Activated T-cell treated with anti-CD3 and anti-CD28 coated beads, Interleukin-2, amount 50 U/mL, for 24 hours (primary cell): ENCODE measurements around the gene SVEP1.
A peak's percentile ranks its signal among the peaks of the same experiment; 100 is the strongest.
"Not testable (repeated sequence)": the region's sequence is repeated elsewhere in the genome, so short reads cannot be mapped to it uniquely, and the experiment has no call there.

Experiments
- DNase-seq: peaks from one replicate; pipeline ENCODE4 v3.0.0-alpha.2; 2020
- H3K27ac Mint-ChIP-seq: 2 replicates; pipeline ENCODE4 v1.8.0; 2020; ENCODE audit warnings: mild to moderate bottlenecking, mixed read lengths
- H3K27me3 Mint-ChIP-seq: 2 replicates; pipeline ENCODE4 v1.8.0; 2020; ENCODE audit warnings: mixed read lengths
- H3K36me3 Mint-ChIP-seq: 2 replicates; pipeline ENCODE4 v1.8.0; 2020; ENCODE audit warnings: low read depth, mixed read lengths
- H3K4me1 Mint-ChIP-seq: 2 replicates; pipeline ENCODE4 v1.8.0; 2020; ENCODE audit warnings: low read depth, mixed read lengths
- H3K4me3 Mint-ChIP-seq: 2 replicates; pipeline ENCODE4 v1.8.0; 2020; ENCODE audit warnings: mild to moderate bottlenecking, moderate library complexity, mixed read lengths
- H3K9me3 Mint-ChIP-seq: 2 replicates; pipeline ENCODE4 v1.8.0; 2020; ENCODE audit warnings: mixed read lengths

SVEP1 gene

GRCh38 chr9:110579034-110579861 is at the start of gene SVEP1:
TSS of gene SVEP1 (minus strand) at chr9:110579741. CDS start at chr9:110579543, 198 bp downstream.
- Mint-ChIP-seq H3K27me3 (peaks cover 41% of the 10 kb centered on the region), H3K27ac (no peak within 1 kb of the TSS), H3K9me3 (no peaks in the 10 kb centered on the region), H3K36me3 (no peaks in the 10 kb centered on the region), H3K4me1 (peaks cover 6% of the 10 kb centered on the region), H3K4me3 (no peak within 1 kb of the TSS)
- no peak for DNase-seq

GRCh38 chr9:110626101-110626829 is 46.7 kb upstream of the SVEP1 start:
- Mint-ChIP-seq H3K4me1 (peaks cover 15% of the 10 kb centered on the region), H3K9me3 (no peaks in the 10 kb centered on the region), H3K4me3 (no peak overlapping the region), H3K27me3 (no peaks in the 10 kb centered on the region), H3K36me3 (no peaks in the 10 kb centered on the region), H3K27ac (peak overlapping the region; percentile 72)
- DNase-seq: no peak

- H3K9me3 Mint-ChIP-seq: no peaks in the 10 kb centered on the region
- H3K4me1 Mint-ChIP-seq: peaks cover 15% of the 10 kb centered on the region
- no peak for DNase-seq
- no peaks in the 10 kb centered on the region for H3K36me3 Mint-ChIP-seq
- no peak overlapping the region for H3K4me3 Mint-ChIP-seq
- peaks cover 2% of the 10 kb centered on the region for H3K27me3 Mint-ChIP-seq
- no peak overlapping the region for H3K27ac Mint-ChIP-seq
These were observed 44.0 kb upstream of the SVEP1 start for GRCh38 chr9:110623462-110624025.

- peaks cover 15% of the 10 kb centered on the region for H3K4me1 Mint-ChIP-seq
- H3K27ac Mint-ChIP-seq: no peak overlapping the region
These were observed 42.8 kb upstream of the SVEP1 start for GRCh38 chr9:110622368-110622767.

DNA sequence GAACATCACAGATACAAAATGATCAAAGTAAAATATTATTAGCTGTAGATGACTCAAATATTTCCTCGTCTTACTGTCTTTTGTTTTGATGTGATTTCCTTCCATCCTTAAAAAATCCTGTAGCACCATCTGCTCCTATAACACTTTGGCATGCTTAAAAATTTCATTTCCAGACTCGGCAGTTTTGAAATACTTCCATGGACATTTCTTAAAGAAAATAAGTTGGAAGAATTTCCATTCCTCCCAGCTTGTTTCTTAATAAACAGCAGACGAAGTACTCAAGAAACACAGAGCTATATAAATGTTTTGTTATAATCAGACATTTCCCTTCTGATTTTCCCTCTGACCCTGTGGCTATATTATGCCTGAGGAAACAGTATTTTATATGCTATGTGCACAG is 41.2 kb upstream of the SVEP1 start:
- Mint-ChIP-seq H3K4me3 (no peak overlapping the region), H3K36me3 (no peaks in the 10 kb centered on the region)
- DNase-seq: no peak

More at GRCh38 chr9:110622368-110622767, 42.8 kb upstream of the SVEP1 start:
- no peaks in the 10 kb centered on the region for H3K9me3 Mint-ChIP-seq
- no peaks in the 10 kb centered on the region for H3K36me3 Mint-ChIP-seq
- DNase-seq: no peak
- H3K4me3 Mint-ChIP-seq: no peak overlapping the region
- peaks cover 2% of the 10 kb centered on the region for H3K27me3 Mint-ChIP-seq

DNA sequence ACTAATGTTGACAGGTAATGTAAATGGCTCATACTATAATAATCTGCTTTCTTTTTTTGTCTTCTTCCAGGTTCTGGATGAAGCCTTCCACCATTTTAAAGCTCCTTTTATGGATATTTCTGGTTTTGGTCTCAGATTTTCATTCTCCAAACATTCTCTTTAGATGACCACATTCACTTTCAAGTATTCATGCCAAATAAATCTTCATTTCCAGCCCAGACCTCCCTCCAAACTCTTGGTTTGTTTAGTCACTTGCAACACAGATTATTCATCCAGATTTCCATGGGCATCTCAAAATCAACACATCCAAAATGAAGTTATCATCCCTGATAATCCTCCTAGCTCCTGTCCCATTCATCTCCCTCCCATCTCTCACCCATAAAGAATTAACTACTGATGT is 40.3 kb upstream of the SVEP1 start:
- no peaks in the 10 kb centered on the region for H3K4me1 Mint-ChIP-seq
- H3K4me3 Mint-ChIP-seq: no peak overlapping the region
- H3K27me3 Mint-ChIP-seq: peaks cover 2% of the 10 kb centered on the region
- H3K36me3 Mint-ChIP-seq: no peaks in the 10 kb centered on the region
- H3K9me3 Mint-ChIP-seq: no peaks in the 10 kb centered on the region
- DNase-seq: no peak
- H3K27ac Mint-ChIP-seq: no peak overlapping the region

More for the DNA sequence above, 41.2 kb upstream of the SVEP1 start:
- peaks cover 2% of the 10 kb centered on the region for H3K4me1 Mint-ChIP-seq
- peaks cover 2% of the 10 kb centered on the region for H3K27me3 Mint-ChIP-seq
- no peak overlapping the region for H3K27ac Mint-ChIP-seq
- no peaks in the 10 kb centered on the region for H3K9me3 Mint-ChIP-seq

DNA sequence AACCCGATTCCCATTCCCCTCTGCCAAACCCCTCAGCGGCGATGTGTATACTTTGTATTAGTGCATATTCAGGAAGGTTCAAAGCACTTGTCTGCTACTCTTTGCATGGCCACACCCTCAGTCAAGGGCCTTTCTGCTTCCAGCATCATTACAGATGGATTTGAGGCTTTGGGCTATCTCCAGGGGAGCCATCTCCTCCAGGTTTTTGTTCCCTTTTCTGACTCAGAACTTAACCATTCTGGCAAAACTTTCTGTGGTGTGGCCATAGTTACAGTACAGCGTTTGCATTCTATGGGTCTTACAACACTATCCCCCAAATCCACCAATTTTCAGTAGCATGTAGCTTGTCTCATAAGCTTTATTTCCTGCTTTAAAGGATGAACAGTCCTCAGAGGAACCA is 36.0 kb upstream of the SVEP1 start:
- no peak overlapping the region for H3K27ac Mint-ChIP-seq

DNA sequence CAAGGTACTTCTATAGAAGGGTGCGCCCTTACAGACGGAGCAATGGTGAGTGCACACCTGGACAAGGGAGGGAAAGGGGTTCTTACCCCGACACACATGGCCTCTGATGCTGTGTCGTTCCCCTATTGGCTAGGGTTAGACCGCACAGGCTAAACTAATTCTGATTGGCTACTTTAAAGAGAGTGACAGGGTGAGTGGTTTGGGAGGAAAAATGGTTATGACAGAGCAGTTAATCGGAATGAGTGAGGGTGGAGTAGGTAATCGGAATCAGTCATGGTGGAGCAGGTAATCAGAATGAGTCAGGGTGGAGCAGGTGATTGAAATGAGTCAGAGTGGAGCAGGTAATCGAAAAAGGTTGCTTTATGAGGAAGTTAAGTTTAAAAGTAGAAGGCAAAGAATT is 35.0 kb upstream of the SVEP1 start:
- not testable (repeated sequence) for H3K27ac Mint-ChIP-seq, H3K4me1 Mint-ChIP-seq, H3K4me3 Mint-ChIP-seq, H3K36me3 Mint-ChIP-seq, DNase-seq, H3K9me3 Mint-ChIP-seq, H3K27me3 Mint-ChIP-seq

More for the DNA sequence above, 36.0 kb upstream of the SVEP1 start:
- H3K4me1 Mint-ChIP-seq: no peaks in the 10 kb centered on the region
- H3K36me3 Mint-ChIP-seq: no peaks in the 10 kb centered on the region
- H3K27me3 Mint-ChIP-seq: peaks cover 7% of the 10 kb centered on the region
- H3K9me3 Mint-ChIP-seq: no peaks in the 10 kb centered on the region
- no peak for DNase-seq
- no peak overlapping the region for H3K4me3 Mint-ChIP-seq

DNA sequence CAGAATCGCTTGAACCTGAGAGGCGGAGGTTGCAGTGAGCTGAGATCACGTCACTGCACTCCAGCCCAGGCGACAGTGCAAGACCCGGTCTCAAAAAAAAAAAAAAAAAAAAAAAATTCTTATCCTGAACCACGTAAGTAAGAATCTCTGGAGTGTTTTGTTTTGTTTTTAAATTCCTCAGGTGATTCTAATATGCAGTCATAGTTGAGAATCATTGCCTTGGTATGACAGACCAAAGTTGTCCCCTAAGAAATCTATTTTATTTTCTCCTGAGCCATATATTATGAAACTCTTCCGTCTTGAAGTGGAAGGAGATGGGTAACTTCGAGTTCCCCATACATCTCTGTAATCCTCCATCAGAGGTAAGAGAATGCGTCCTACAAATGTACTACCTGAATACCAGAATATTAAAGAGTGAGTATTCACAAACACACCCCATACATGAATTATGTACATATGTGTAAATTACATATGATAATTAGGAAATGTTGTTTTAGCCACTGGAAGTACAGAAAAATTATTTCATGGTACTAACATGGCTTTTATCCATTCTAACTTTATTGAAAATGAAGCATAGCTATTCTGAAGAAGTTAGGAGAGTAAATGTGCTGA is 26.7 kb upstream of the SVEP1 start:
- Mint-ChIP-seq H3K27me3 (peaks cover 8% of the 10 kb centered on the region), H3K27ac (no peak overlapping the region), H3K4me3 (no peak overlapping the region), H3K4me1 (no peaks in the 10 kb centered on the region), H3K36me3 (no peaks in the 10 kb centered on the region), H3K9me3 (no peaks in the 10 kb centered on the region)
- DNase-seq: no peak

DNA sequence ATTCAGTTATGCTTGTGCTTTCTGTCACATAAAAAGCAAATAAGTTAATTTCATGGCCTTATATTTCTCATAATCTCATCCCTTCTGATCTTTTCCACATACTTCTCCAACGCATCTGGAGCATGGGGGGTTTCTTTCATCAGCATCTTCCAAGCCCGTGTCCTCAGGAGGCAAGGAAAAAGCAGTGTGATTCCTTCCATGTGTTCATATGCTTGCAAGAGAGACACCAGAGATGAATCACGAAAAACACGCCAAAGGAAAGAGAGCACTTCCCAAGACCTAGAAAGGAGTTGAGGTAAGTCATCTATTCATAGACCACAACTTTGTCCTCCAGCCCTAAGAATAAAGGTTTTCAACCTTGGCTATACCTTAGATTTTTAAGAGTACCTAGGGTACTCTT is 26.0 kb upstream of the SVEP1 start:
- no peaks in the 10 kb centered on the region for H3K36me3 Mint-ChIP-seq
- no peaks in the 10 kb centered on the region for H3K9me3 Mint-ChIP-seq
- no peak overlapping the region for H3K4me3 Mint-ChIP-seq
- peaks cover 7% of the 10 kb centered on the region for H3K27me3 Mint-ChIP-seq
- H3K27ac Mint-ChIP-seq: no peak overlapping the region
- DNase-seq: no peak
- no peaks in the 10 kb centered on the region for H3K4me1 Mint-ChIP-seq

GRCh38 chr9:110604171-110604601 is 24.6 kb upstream of the SVEP1 start:
- DNase-seq: no peak
- Mint-ChIP-seq H3K27ac (no peak overlapping the region), H3K36me3 (no peaks in the 10 kb centered on the region), H3K4me3 (no peak overlapping the region), H3K9me3 (no peaks in the 10 kb centered on the region), H3K27me3 (peaks cover 7% of the 10 kb centered on the region), H3K4me1 (no peaks in the 10 kb centered on the region)

- Mint-ChIP-seq H3K9me3 (no peaks in the 10 kb centered on the region), H3K27me3 (peaks cover 7% of the 10 kb centered on the region), H3K27ac (no peak overlapping the region), H3K4me1 (no peaks in the 10 kb centered on the region), H3K36me3 (no peaks in the 10 kb centered on the region), H3K4me3 (no peak overlapping the region)
- no peak for DNase-seq
These were observed 22.7 kb upstream of the SVEP1 start for GRCh38 chr9:110602281-110602680.

DNA sequence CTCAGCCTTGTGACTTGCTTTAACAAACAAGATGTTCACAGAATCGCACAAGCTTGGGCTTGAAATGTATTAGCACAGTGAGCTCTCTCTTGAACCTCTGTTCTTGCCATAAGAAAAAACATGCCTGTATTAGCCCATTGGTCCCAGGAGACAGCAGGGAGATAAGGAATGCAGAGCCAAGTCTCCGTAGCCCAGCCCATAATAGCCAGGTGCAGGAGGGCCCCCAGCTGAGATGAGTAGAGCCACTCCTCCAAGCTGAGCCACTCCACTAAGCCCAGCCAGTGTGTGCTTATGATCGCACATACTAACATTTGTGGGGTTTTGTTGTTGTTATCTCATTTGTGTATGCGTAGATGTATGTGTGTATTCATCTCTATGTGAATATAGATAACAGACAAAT is 21.6 kb upstream of the SVEP1 start:
- DNase-seq: no peak
- Mint-ChIP-seq H3K27ac (no peak overlapping the region), H3K4me1 (no peaks in the 10 kb centered on the region), H3K27me3 (peaks cover 7% of the 10 kb centered on the region), H3K9me3 (no peaks in the 10 kb centered on the region), H3K36me3 (no peaks in the 10 kb centered on the region), H3K4me3 (no peak overlapping the region)

DNA sequence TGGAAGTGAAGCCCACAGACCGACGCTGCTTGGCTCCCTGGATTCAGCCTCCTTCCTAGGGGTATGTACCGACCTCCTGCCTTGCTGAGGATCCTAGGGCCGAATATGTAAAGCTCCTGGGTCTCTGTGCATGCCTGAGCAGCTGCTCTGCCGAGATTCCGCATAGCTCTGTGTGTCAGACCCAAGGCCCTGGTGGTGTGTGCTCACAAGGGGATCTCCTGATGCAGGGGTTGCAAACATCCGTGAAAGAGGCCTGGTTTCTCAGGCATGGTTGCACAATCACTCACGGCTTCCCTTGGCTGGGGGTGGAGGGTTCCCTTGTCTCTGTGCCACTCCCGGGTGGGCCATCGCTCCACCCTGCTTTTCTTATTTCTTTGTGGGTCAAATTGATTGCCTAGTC is 19.9 kb upstream of the SVEP1 start:
- no peak overlapping the region for H3K27ac Mint-ChIP-seq
- H3K9me3 Mint-ChIP-seq: no peaks in the 10 kb centered on the region
- no peak overlapping the region for H3K4me3 Mint-ChIP-seq
- no peaks in the 10 kb centered on the region for H3K4me1 Mint-ChIP-seq
- H3K27me3 Mint-ChIP-seq: peaks cover 4% of the 10 kb centered on the region
- H3K36me3 Mint-ChIP-seq: no peaks in the 10 kb centered on the region
- DNase-seq: no peak
